Sigmoid colon (tissue), 7 donors: ENCODE results near the gene EEF2KMT. TPM values are rescaled to one million over a fixed set of nuclear protein-coding genes. Genes with fewer than 3 reads are reported as not detected.

Source experiments
- DNase-seq: peaks from one replicate; pipeline ENCODE4 v3.0.0-alpha.2; 2019
- H3K27ac ChIP-seq, 4 donors: fragments of 200-600 bp; sonication (generic); one replicate each; pipeline ENCODE4 v1.5.1; 2016 to 2019; ENCODE audit warnings: mild to moderate bottlenecking in 1 of 4
- H3K27me3 ChIP-seq, 3 donors: fragments of 200-600 bp; sonication (generic); one replicate each; pipeline ENCODE4 v1.5.1; 2019; ENCODE audit warnings: mild to moderate bottlenecking in 1 of 3
- H3K36me3 ChIP-seq, 4 donors: fragments of 200-600 bp; sonication (generic); one replicate each; pipeline ENCODE4 v1.5.1; 2016 to 2019
- H3K4me1 ChIP-seq, 4 donors: fragments of 200-600 bp; sonication (generic); one replicate each; pipeline ENCODE4 v1.5.1; 2017 to 2019
- H3K4me3 ChIP-seq, 4 donors: fragments of 200-600 bp; sonication (generic); one replicate each; pipeline ENCODE4 v1.5.1; 2017 to 2019; ENCODE audit warnings: mild to moderate bottlenecking in 2 of 4, moderate library complexity in 1 of 4
- H3K9me3 ChIP-seq, 4 donors: fragments of 200-600 bp in 3 of 4; sonication (generic) in 3 of 4; one replicate each; pipeline versions ENCODE4 v1.5.1 to v1.6.1; 2013 to 2019
- CTCF ChIP-seq, 4 experiments: fragments of 450-650 bp in 3 of 4; fragments of 200-600 bp in 1 of 4; IDR thresholded peaks; one replicate each; pipeline ENCODE4 v1.5.1; 2016 to 2019; ENCODE audit warnings: antibody characterized with exemption in 4 of 4, mild to moderate bottlenecking in 3 of 4, moderate library complexity in 2 of 4
- EP300 ChIP-seq, 4 donors: sonication (generic); formaldehyde crosslinking; IDR thresholded peaks; one replicate each; pipeline ENCODE4 v1.6.1; 2017; ENCODE audit warnings: antibody characterized with exemption in 4 of 4
- POLR2A ChIP-seq, 2 donors: fragments of 450-650 bp; IDR thresholded peaks; one replicate each; pipeline ENCODE4 v1.6.1; 2016; ENCODE audit warnings: antibody characterized with exemption in 2 of 2, mild to moderate bottlenecking in 2 of 2, moderate library complexity in 2 of 2
- POLR2AphosphoS5 ChIP-seq, 4 donors: sonication (generic); formaldehyde crosslinking; IDR thresholded peaks; one replicate each; pipeline ENCODE4 v1.6.1; 2017; ENCODE audit warnings: antibody characterized with exemption in 4 of 4
- WGBS, 2 donors: extraction: QIAGEN DNeasy Blood & Tissue Kit; methylation state at CpG; one replicate each; pipeline ENCODE4 v1.1.7; 2013; 5-methylcytosine and 5-hydroxymethylcytosine counted together
- intact Hi-C: fragments of 100-400 bp; cut with DNase I; formaldehyde crosslinking; loops from one replicate; pipeline ENCODE4 v1.15.1; 2023
- polyA plus RNA-seq, 3 donors: library from polyadenylated mRNA; stranded (reverse); fragments of 200-250 nt; gene quantifications; one replicate each; pipeline ENCODE4 v1.2.3, GENCODE V29; 2013
- total RNA-seq, 4 donors: library from RNA; depleted of rRNA; stranded (reverse); fragments of >200 nt; gene quantifications; one replicate each; pipeline ENCODE4 v1.1.0, GENCODE V29; 2016
- donor health status: healthy with polysubstance abuse.
- donor health status: Bipolar disorder and iron deficiency.
- donor health status: healthy.

Gene EEF2KMT
- total and polyA plus RNA-seq, 7 donors: 4.2 to 11.1 (median 8.6) TPM

- intact Hi-C loops: loop anchor here (5.0 kb wide), 1 partner anchor 38 kb away; the partner anchor contains the start of gene NAGPA
- no peak overlapping the region for H3K27ac ChIP-seq
- H3K4me3 ChIP-seq: no peak overlapping the region
- 96 to 97% methylated on average over 9 of the region's 9 CpGs for WGBS, 2 donors
- H3K36me3 ChIP-seq: peaks cover 0 to 7% (median 0%) of the 10 kb centered on the region in 4 donors
- DNase-seq: peak; percentile 25
- H3K4me1 ChIP-seq: peaks cover 0 to 21% (median 18%) of the 10 kb centered on the region in 4 donors
- no peaks in the 10 kb centered on the region for H3K9me3 ChIP-seq
- TF ChIP-seq CTCF (IDR thresholded peaks at IDR 0.05) (no peak), EP300 (IDR thresholded peaks at IDR 0.05) (no peak), POLR2AphosphoS5 (IDR thresholded peaks at IDR 0.05) (no peak), POLR2A (IDR thresholded peaks at IDR 0.05) (no peak)
- no peaks in the 10 kb centered on the region for H3K27me3 ChIP-seq
Observed at GRCh38 chr16:5069854-5070253, 27.7 kb downstream of the EEF2KMT start.

- DNase-seq: peak; percentile 21
- intact Hi-C loops: no loop called here
- Histone ChIP-seq H3K4me1 (peaks cover 0 to 25% (median 18%) of the 10 kb centered on the region in 4 donors), H3K27ac (no peak overlapping the region), H3K9me3 (no peaks in the 10 kb centered on the region), H3K36me3 (no peaks in the 10 kb centered on the region), H3K4me3 (no peak overlapping the region), H3K27me3 (no peaks in the 10 kb centered on the region)
- no peak for TF ChIP-seq CTCF (IDR thresholded peaks at IDR 0.05)
- no peak for TF ChIP-seq EP300 (IDR thresholded peaks at IDR 0.05)
- TF ChIP-seq POLR2AphosphoS5 (IDR thresholded peaks at IDR 0.05): no peak
- no peak for TF ChIP-seq POLR2A (IDR thresholded peaks at IDR 0.05)
- WGBS, 2 donors: 86 to 92% methylated on average over 9 of the region's 9 CpGs
Observed at GRCh38 chr16:5069048-5069447, 28.5 kb downstream of the EEF2KMT start.

- no peaks in the 10 kb centered on the region for H3K27me3 ChIP-seq
- no peak overlapping the region for H3K4me3 ChIP-seq
- intact Hi-C loops: no loop called here
- peak overlapping the region in 1 of 4 donors; percentile 45 for H3K27ac ChIP-seq
- WGBS, 2 donors: 50 to 65% methylated on average over 6 of the region's 6 CpGs
- H3K9me3 ChIP-seq: no peaks in the 10 kb centered on the region
- no peaks in the 10 kb centered on the region for H3K36me3 ChIP-seq
- peak; percentile 19 for DNase-seq
- peaks cover 0 to 14% (median 9%) of the 10 kb centered on the region in 4 donors for H3K4me1 ChIP-seq
- TF ChIP-seq POLR2AphosphoS5 (IDR thresholded peaks at IDR 0.05) (no peak), POLR2A (IDR thresholded peaks at IDR 0.05) (no peak), EP300 (IDR thresholded peaks at IDR 0.05) (no peak), CTCF (IDR thresholded peaks at IDR 0.05) (no peak)
Observed at GRCh38 chr16:5066511-5066910, 31.1 kb downstream of the EEF2KMT start.

- peak; percentile 65 for DNase-seq
- H3K9me3 ChIP-seq: no peaks in the 10 kb centered on the region
- intact Hi-C loops: no loop called here
- no peaks in the 10 kb centered on the region for H3K36me3 ChIP-seq
- peak within 1 kb of the TSS in 1 of 4 donors; percentile 10 for H3K4me3 ChIP-seq
- peaks cover 0 to 10% (median 3%) of the 10 kb centered on the region in 4 donors for H3K4me1 ChIP-seq
- H3K27ac ChIP-seq: peak within 1 kb of the TSS in 2 of 4 donors; percentile 34 to 45
- 65% methylated on average over 10 of the region's 10 CpGs for WGBS, 2 donors
- no peaks in the 10 kb centered on the region for H3K27me3 ChIP-seq
- TF ChIP-seq POLR2AphosphoS5 (IDR thresholded peaks at IDR 0.05) (no peak), POLR2A (IDR thresholded peaks at IDR 0.05) (no peak)
Observed at GRCh38 chr16:5065813-5066212, 31.8 kb downstream of the EEF2KMT start, which contains the start of gene C16orf89. TSS of gene C16orf89 (minus strand) at chr16:5065956. CDS start at chr16:5065908, 48 bp downstream.

GRCh38 chr16:5065326-5065725 is 32.3 kb downstream of the EEF2KMT start:
- DNase-seq: peak; percentile 60
- Histone ChIP-seq H3K27ac (peak overlapping the region in 2 of 4 donors; percentile 34 to 45), H3K36me3 (no peaks in the 10 kb centered on the region), H3K4me1 (peaks cover 0 to 10% (median 3%) of the 10 kb centered on the region in 4 donors), H3K4me3 (peak overlapping the region in 1 of 4 donors; percentile 10), H3K9me3 (no peaks in the 10 kb centered on the region), H3K27me3 (no peaks in the 10 kb centered on the region)
- intact Hi-C loops: no loop called here
- WGBS, 2 donors: 20 to 55% methylated on average over 8 of the region's 8 CpGs
- TF ChIP-seq EP300 (IDR thresholded peaks at IDR 0.05) (no peak), POLR2AphosphoS5 (IDR thresholded peaks at IDR 0.05) (no peak), CTCF (IDR thresholded peaks at IDR 0.05) (no peak), POLR2A (IDR thresholded peaks at IDR 0.05) (no peak)
